Progenitor cell of endocrine pancreas (in vitro differentiated cells): ENCODE measurements around the gene MMP21. TPM values are rescaled to one million over a fixed set of nuclear protein-coding genes. Genes with fewer than 3 reads are reported as not detected.

ENCODE experiments used
- DNase-seq: peaks from one replicate; pipeline ENCODE4 v3.0.0; 2021; ENCODE audit warnings: low spot score; ENCODE audit not compliant: unreplicated experiment
- H3K27ac Mint-ChIP-seq: 2 replicates; pipeline ENCODE4 v1.8.0; 2021; ENCODE audit warnings: mild to moderate bottlenecking, moderate library complexity, mixed read lengths
- H3K27me3 Mint-ChIP-seq: 2 replicates; pipeline ENCODE4 v1.8.0; 2021; ENCODE audit warnings: mixed read lengths
- H3K36me3 Mint-ChIP-seq: 2 replicates; pipeline ENCODE4 v1.8.0; 2022; ENCODE audit warnings: mixed read lengths; ENCODE audit not compliant: insufficient read depth
- H3K4me1 Mint-ChIP-seq: 2 replicates; pipeline ENCODE4 v1.8.0; 2021; ENCODE audit warnings: low read depth, mixed read lengths
- H3K4me3 Mint-ChIP-seq: 2 replicates; pipeline ENCODE4 v1.8.0; 2021; ENCODE audit warnings: low read depth, mild to moderate bottlenecking, moderate library complexity, mixed read lengths
- H3K9me3 Mint-ChIP-seq: 2 replicates; pipeline ENCODE4 v1.8.0; 2021; ENCODE audit warnings: low read depth, mixed read lengths
- total RNA-seq: library from RNA; stranded (reverse); gene quantifications from 2 replicates; pipeline ENCODE4 v1.2.1, GENCODE V29; 2021
- TF ChIP-seq, protein P1 (sequence below): fragments of 200-600 bp; sonication (generic); IDR thresholded peaks from one replicate; pipeline ENCODE4 v1.5.0; 2021; ENCODE audit warnings: antibody characterized with exemption, mild to moderate bottlenecking; ENCODE audit not compliant: unreplicated experiment

The MMP21 gene
- total RNA-seq, 1 donor from 2014 or later, result not detected

GRCh38 chr10:125770844-125771243, 4.8 kb downstream of the MMP21 start:
- peaks cover 3% of the 10 kb centered on the region for H3K36me3 Mint-ChIP-seq
- TF ChIP-seq, protein P1, sequence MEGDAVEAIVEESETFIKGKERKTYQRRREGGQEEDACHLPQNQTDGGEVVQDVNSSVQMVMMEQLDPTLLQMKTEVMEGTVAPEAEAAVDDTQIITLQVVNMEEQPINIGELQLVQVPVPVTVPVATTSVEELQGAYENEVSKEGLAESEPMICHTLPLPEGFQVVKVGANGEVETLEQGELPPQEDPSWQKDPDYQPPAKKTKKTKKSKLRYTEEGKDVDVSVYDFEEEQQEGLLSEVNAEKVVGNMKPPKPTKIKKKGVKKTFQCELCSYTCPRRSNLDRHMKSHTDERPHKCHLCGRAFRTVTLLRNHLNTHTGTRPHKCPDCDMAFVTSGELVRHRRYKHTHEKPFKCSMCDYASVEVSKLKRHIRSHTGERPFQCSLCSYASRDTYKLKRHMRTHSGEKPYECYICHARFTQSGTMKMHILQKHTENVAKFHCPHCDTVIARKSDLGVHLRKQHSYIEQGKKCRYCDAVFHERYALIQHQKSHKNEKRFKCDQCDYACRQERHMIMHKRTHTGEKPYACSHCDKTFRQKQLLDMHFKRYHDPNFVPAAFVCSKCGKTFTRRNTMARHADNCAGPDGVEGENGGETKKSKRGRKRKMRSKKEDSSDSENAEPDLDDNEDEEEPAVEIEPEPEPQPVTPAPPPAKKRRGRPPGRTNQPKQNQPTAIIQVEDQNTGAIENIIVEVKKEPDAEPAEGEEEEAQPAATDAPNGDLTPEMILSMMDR, result no peak
- no peaks in the 10 kb centered on the region for H3K27me3 Mint-ChIP-seq
- no peaks in the 10 kb centered on the region for H3K4me1 Mint-ChIP-seq
- no peaks in the 10 kb centered on the region for H3K9me3 Mint-ChIP-seq
- no peak for DNase-seq
- H3K27ac Mint-ChIP-seq, result no peak overlapping the region
- H3K4me3 Mint-ChIP-seq, result no peak overlapping the region

GRCh38 chr10:125769175-125769574, 6.4 kb downstream of the MMP21 start:
- TF ChIP-seq, protein P1, result no peak
- no peaks in the 10 kb centered on the region for H3K4me1 Mint-ChIP-seq
- no peak overlapping the region for H3K27ac Mint-ChIP-seq
- peaks cover 14% of the 10 kb centered on the region for H3K36me3 Mint-ChIP-seq
- no peaks in the 10 kb centered on the region for H3K27me3 Mint-ChIP-seq
- DNase-seq, result no peak
- no peaks in the 10 kb centered on the region for H3K9me3 Mint-ChIP-seq
- no peak overlapping the region for H3K4me3 Mint-ChIP-seq

- DNase-seq, result no peak
- TF ChIP-seq, protein P1, result no peak
- H3K36me3 Mint-ChIP-seq, result peaks cover 19% of the 10 kb centered on the region
- H3K4me1 Mint-ChIP-seq, result no peaks in the 10 kb centered on the region
- no peak overlapping the region for H3K4me3 Mint-ChIP-seq
- H3K27ac Mint-ChIP-seq, result no peak overlapping the region
- no peaks in the 10 kb centered on the region for H3K27me3 Mint-ChIP-seq
- no peaks in the 10 kb centered on the region for H3K9me3 Mint-ChIP-seq
Observed at GRCh38 chr10:125768219-125768855, 7.3 kb downstream of the MMP21 start.

- no peak for DNase-seq
- no peaks in the 10 kb centered on the region for H3K9me3 Mint-ChIP-seq
- H3K36me3 Mint-ChIP-seq, result peaks cover 22% of the 10 kb centered on the region
- no peaks in the 10 kb centered on the region for H3K4me1 Mint-ChIP-seq
- no peaks in the 10 kb centered on the region for H3K27me3 Mint-ChIP-seq
- no peak overlapping the region for H3K27ac Mint-ChIP-seq
- no peak overlapping the region for H3K4me3 Mint-ChIP-seq
- TF ChIP-seq, protein P1, result no peak
Observed at GRCh38 chr10:125766511-125766910, 9.1 kb downstream of the MMP21 start.

DNA sequence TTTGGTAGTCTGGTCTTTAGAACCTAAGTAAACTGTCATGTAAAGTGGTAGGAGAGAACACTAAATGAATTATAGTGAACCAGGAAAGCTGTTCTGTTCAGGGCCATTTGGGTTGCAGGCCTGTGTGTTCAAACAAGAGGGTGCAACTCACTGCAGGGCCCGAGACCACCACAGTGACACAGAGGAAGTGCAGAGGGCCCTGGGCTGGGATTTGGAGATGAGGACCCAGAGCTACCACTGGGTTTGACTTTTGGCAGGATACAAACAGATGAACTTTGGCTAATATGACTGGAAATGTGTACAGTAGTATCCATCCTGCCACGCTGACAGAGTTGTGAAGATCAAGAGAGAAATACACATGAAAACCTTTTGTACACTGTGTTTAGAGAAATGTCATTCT, 9.8 kb downstream of the MMP21 start:
- Mint-ChIP-seq H3K9me3 (no peaks in the 10 kb centered on the region), H3K27me3 (no peaks in the 10 kb centered on the region), H3K4me1 (peaks cover 2% of the 10 kb centered on the region), H3K36me3 (peaks cover 25% of the 10 kb centered on the region), H3K4me3 (no peak overlapping the region), H3K27ac (no peak overlapping the region)
- no peak for DNase-seq
- TF ChIP-seq, protein P1, result no peak
